HG03565 (cell line): ENCODE measurements around the gene SERPINI1.

Source experiments
- ATAC-seq: cut with Tn5 transposase; IDR thresholded peaks from one replicate; pipeline ENCODE4 v1.9.1; 2021; ENCODE audit warnings: mild to moderate bottlenecking, moderate library complexity; ENCODE audit not compliant: unreplicated experiment

Gene SERPINI1

DNA sequence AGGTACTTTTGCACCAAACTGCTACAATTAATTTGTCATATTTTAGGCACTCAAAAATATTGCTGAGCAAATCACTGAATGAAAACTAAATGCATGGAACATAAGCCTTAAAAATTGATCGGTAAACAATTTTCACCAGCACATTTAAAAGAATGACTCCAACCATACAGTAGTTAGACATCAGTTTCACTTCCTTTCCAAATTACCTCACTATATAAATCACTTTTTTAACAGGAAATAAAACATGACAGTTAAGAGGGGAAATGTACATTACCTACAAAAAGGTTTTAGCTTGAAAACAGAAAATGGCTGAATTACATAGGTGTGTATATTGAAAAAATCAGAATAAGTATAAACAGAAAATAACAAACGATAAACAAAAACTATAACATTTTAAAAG is 108.4 kb downstream of the SERPINI1 start:
- ATAC-seq: peak; percentile 38

DNA sequence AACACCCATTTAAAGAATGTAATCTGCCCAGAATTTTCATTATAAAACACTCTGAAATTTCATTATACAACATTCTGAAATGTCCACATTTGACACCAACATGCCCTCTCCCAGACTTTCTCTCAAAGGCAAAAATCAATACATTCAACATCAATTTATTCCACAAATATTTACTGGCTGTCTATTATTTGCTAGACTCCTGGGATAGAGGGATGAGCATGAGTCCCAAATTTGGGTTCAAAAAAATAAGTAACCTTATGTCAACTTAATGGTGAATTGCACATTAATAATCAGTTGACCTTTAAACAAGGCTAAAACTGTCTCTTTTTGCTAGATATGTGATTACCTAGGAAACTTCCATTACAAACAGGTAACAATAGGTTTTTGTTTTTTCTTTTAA is 109.0 kb downstream of the SERPINI1 start:
- no peak for ATAC-seq

DNA sequence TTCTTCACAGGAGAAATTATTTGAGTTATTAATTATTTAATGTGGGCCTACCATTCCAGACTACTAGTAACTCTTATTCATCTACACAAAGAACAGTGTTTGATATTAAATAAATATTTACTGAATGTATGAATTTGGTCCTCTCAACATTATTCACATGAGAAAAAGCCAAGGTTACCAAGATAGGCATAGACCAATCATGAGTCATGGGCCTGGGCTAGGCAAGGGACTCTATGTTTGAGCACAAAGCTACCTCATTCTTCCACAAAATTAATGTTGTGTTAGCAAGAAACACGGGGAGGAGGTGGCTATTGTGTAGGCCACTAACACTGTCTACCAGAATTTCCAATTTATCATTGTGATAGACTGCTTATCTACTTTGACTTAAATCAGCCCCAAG is 115.7 kb downstream of the SERPINI1 start:
- no peak for ATAC-seq

DNA sequence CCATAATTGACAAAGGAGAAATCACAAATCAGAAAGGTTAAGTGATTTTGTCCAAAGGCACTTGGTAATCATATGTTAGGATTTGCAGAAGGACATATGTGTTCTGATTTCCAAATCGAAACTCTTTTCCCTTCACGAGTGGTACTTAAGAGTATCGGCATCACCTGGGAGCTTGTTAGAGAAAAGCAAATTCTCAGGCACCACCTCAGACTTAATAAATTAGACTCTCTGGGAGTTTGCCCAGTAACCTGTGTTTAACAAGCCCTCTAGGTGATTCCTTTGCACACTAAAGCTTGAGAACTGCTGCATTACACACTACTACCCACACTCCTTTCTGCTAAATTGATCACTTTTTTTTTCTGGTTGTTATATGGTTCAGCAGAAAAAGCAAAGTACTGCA is 116.2 kb downstream of the SERPINI1 start:
- ATAC-seq: no peak

DNA sequence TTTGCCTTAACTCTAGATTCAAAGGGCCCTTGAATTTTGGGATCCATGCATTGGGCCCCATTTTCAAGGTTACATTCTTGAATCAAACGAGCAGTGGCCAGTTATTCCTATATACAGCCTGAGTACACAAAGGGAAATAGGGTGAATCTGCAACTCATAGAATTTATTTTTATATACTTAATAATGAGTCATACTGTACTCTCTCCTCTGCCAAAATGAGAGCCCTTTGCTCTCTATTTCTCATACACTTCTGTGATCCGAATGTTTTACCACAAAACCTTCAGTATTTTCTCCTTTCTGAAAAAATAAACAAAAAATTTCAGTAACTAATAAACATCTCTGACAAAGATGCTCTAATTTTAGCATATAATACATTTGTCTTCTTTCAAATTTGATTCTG is 116.7 kb downstream of the SERPINI1 start:
- no peak for ATAC-seq

DNA sequence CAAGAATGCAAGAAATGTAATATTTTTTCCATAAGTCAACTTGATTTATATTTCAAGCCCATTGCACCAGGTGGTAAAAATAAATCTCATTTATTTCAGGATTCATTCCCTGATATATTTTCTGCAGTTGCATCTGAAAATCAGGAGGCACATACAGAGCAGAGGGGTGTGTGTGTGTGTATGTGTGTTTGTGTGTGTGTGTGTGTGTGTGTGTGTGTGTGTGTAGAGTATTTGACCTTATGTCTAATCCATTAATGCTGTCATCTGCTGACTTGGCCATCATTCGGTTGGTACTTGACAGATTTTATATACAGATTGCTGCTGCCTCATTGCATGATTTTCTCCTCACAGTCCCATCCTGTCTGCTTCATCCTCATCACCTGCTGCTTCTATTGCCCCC is 118.5 kb downstream of the SERPINI1 start:
- ATAC-seq: no peak

DNA sequence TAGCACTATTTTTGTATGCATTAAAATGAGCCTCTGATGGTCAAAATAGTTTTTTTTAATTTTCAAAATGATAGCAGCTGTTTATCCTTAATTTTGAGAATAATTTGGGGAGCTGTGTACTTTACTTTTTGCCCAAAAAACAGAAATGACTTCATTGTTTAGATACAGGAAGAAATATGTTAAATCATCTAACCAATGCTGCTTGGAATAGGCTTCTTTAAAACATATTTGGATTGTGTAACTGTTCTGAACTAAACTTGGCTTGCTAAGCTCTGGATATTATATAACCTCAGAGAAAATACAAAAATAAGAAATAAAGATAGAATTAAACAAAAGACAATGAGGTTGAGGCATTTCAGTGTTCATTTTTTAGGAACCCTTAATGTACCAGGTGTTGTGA is 119.3 kb downstream of the SERPINI1 start:
- no peak for ATAC-seq

DNA sequence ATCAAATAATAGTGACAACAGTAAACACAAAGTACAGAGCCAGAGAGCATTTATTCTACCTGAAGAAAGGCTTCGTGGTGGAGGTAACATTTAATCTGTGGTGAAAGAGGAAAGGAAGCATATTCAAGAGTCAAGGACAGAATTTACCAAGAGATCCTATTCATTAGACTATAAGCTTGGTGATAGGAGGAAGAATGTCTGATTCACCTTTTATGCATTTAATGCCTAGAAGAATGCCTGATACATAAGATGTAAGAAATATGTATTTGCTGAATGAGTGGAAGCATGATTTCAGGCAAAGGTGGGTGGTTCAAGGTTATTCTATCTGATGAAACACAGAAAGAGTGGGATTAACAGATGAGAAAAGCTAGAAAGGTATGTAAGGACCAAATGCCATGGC is 119.8 kb downstream of the SERPINI1 start:
- ATAC-seq: no peak

DNA sequence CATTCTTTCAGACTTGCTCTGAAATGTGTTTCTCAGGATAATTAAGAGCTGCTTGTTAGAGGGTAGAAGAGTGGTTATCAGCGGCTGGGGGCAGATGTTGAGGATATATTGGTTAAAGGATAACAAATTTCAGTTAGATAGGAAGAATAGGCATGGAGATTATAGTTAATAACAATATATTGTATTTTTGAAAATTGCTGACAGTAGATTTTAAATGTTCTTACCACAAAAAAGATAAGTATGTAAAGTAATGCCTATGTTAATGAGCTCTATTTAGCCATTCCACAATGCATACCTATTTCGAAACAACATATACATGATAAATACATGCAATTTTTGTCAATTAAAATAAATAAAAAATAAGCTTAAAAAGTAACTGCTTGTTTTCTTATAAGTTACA is 123.3 kb downstream of the SERPINI1 start:
- no peak for ATAC-seq

DNA sequence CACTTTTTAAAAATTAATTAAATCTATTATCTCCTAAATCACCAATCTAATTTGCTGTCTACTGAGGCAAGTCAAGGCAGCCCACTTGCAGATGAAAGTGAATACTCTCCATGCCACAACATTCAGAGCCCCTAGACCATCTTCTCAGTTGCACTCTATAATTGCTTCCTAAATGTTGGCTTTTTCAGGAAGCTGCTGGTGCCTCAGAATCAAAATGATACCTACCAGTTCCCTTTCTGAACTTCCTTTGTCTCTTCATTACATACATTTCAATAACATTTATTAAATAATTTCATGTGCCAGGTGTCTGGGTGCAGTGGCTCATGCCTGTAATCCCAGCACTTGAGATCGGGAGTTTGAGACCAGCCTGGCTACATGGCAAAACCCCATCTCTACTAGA is 124.1 kb downstream of the SERPINI1 start:
- no peak for ATAC-seq

DNA sequence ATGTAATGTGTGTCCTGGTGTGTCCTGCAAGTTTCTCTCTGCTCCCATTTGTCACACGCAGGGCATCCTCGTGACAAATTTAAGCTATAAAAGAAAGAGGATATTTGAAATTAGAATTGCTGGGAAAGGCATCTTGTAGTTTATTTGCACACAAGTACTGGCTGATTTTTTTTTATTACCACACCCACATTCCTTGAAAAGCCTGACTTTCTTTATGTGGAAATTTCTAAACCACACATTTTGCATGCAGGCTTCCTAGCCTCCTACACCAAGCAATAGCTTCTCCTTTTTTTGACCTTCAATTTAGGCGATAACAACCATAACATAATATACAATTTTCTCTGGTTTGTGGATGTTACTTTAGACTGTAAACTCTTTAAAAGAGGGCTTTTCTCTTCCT is 126.1 kb downstream of the SERPINI1 start:
- ATAC-seq: no peak

DNA sequence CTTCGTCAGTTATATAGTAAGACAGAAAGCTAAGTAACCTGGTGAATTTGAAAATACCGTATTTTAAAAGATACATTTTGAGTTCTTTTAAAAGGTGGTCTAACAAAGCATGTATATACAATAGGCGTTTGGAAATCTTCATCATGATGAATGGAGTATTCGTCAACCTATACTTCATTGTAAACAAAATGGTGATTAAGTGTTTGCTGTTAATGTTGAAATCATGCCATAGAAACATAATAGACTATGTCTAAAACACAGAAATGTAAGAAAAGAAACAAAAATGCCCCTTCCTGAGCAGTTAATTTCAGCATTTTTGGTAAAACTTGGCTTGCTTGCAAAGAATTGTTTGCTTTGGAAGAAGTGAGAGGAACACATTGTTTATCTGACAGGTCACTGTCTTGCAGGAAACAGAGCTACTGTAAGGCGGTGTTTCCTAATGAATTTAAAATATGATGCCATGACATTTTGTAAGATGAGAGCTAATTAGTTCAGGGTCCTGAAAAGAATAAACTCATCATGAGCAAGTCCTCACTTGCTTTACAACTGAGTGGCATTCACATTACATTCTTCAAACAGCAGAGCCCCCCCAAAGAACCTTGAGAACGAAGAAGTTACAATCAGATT is 126.7 kb downstream of the SERPINI1 start:
- no peak for ATAC-seq

DNA sequence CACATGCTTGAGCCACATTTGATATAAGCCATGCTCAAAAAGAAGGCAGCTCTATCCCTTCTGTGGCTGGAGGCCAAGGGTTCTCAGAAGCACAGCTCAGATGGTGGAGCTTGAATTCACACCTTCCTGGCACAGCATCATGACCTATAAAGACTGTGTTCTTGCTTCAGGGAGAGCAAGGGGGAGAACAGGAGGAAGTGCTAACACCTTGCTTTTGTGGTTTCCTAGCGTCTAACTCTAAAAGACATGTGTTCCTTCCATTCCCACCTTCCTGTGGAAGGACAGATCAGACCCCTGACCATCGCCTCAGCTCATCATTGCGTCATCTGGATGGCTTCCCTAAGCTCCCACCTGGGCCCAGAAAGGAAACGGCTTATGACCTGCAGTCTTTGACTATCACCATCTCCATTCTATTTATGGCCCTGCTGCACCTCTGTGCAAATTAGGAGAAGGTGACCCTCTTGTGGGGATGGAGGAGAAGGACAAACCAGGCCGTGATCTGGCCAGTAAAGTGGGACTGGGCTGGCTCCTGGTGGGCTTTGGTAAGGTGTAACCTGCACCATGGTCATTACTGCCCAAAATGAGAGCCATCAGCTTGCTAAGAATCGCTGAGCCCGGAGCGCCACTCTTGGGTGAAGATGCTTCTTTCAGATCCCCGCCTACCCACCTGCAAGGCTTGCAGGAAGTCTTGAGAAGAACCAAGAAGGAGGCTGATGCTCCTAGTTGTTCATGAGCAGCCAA is 128.5 kb downstream of the SERPINI1 start:
- ATAC-seq: no peak

DNA sequence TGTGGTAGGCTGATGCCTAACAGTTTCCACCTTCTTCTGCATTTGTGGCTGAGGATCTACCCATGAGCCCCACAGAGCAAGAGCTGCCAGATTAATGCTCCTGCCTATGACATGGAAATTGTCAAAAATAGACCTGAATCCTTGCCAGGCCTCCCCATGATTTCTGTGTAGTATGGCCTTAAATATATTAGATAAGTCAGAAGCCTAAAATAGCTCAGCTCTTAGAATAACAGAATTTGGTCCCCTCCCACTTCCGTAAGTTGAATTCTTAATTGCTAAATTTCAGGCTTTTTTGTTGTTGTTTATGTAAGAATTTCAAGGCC is 129.0 kb downstream of the SERPINI1 start:
- no peak for ATAC-seq

DNA sequence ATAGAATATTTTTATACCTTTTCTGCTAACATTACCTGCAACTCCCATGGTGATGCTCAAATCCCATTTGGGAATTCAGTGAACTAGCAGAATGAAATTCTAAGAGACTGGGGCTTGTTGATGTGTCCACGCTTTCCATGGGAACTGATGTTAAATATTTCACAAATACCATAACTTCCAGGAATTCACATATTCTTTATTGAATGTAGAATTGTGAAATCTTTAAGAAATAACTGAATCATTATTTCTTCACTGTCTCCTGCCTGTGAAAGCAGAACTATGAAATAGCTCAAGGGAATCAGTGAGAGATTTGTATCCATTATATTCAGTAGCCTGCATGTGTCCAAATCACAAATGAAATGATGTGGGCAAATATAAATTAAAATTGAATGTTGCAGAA is 130.8 kb downstream of the SERPINI1 start:
- ATAC-seq: no peak

DNA sequence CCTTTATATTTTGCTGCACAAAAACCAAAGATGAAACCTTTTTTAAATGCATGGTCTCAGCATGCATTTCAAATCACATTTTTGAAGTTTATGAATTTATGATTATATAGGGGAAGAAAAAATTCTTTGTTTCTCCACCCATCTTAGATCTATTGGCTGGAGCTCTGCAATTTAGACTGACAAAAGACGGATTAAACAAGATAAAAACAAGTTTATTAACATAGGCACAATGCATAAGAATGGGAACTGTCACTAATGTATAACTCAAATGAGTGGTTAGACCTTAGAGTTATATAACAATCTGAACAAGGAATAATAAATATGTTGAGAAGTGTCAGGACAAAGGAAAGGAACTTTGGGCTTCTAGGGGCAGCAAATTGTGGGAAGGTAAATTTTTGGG is 132.5 kb downstream of the SERPINI1 start:
- ATAC-seq: no peak

DNA sequence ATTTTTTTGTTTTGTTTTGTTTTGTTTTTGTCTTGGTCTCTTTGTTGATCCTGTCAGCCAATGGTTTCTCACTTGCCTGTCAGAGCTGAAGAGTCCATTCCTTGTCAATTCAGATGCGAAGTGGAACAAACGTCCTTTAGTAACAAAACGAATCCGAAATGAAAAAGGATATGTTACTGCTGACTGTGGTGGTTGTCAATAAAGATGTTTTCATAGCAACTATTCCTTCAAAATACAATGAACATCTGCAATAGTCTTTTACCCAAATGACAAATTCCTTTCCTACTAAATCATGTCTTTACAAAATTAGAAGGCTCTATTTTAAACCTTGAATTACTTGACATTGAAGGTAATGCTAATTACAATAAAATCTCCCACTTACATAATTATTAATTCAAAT is 134.7 kb downstream of the SERPINI1 start:
- no peak for ATAC-seq

DNA sequence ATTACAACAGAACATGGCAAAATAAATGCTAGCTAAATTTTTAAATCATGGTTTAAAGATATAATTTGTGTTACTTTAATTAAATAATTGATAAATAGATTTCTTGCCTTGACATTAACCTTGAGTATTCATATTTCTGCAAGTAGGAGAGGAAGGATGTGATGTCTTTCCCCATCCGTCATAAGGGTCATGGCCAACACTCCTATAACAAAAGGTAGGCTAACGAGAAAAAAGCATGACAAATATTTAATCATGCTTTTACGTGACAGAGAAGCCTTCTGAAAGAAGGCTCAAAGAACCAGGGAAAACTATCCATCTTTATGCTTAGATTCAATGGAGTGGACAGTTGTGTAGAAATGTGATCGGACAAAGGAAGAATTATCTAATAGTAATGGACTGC is 135.2 kb downstream of the SERPINI1 start:
- no peak for ATAC-seq

DNA sequence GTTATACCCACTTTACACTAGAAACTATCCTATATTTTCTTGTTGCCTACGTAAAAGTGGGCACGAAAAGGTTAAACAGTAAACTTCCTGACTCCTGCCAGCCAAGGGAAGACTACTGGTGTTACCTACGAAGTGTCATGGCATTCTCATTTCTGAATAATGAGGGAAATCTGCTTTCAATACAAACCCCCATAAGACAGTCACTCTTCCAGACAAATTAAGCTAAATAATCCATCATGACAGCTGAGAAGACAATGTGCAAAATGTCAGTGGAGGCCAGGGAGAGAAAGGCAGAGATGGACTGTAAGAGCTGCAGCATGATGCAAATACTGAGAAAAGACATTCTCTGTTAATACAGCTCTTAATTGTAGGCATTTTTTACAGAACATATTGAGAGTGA is 136.5 kb downstream of the SERPINI1 start:
- ATAC-seq: no peak

DNA sequence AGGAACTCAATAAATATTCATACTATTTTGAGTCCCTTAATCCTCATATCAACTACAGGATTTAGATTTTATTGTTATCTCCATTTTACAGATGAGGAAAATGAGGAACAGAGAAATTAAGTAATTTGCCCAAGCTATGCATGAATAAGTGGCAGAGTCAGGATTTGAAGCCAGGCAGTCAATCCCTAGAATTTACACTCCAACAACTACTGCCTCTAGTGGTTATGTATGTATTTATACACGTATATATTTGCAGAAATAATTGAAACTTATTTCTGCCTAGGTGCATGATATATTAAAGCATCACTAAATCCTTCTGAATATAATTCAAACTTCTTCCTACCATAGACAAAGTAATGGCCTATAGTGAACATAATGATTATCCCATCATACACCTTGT is 137.4 kb downstream of the SERPINI1 start:
- no peak for ATAC-seq

DNA sequence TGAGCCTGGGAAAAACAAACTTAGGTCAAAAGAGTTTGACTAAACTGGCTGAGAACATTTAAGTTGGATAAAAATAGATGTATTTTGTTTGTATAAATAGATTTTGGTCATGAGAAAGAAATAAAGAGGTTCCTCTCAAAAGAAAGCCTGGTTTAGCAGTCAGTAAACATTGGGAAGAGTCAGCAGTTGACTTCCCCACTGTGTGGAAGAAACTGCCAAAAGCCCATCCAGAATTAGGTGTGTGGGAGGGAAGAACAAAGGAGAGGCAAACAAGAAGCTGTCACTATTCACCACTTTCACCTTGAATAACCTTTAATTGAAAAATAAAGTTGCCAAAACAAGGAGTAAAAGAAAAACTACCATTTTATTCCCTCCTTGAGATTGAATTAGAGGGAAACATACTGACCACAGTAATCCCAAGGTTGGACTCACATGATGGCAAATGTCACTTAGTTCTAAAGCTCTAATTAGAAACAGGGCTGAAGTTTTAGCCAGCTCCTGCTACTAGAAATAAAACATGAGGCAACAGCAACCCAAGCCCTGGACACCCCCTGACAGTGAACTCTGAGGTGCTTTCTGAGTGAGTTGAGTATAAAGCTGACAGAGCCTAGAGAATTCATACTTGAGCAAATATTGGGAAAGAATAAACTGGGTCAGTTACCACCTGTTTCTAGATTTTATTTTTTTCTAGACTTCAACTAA is 139.3 kb downstream of the SERPINI1 start:
- ATAC-seq: no peak
